ENCODE results near the gene KCNJ4. TPM values are rescaled to one million over a fixed set of nuclear protein-coding genes. Genes with fewer than 3 reads are reported as not detected.
"Not testable (repeated sequence)": the region's sequence is repeated elsewhere in the genome, so short reads cannot be mapped to it uniquely, and the experiment has no call there.

The KCNJ4 gene
- total RNA-seq, 4 donors from 2014 or later = not detected

DNA sequence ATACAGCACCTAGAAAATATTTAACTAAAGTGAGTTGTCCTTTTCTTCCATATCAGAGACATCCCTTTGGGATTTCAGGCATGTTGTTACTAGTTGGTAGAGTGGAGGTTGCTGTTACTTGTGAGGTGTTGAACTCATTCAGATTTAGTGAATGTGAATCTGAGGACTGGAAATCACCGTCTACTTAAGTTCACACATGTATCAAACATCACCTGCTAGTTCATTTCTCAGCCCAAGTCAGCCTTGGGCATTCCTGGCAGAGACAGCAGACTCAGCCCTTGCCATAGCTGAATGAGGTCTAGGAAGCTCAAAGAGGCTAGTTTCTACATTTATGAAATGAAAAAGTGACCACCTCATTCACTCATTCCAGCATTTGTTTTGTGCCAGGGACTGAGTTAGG, 22.6 kb upstream of the KCNJ4 start:
- peaks cover 3 to 20% (median 7%) of the 10 kb centered on the region in 4 donors for H3K4me1 ChIP-seq
- peaks cover 5 to 34% (median 26%) of the 10 kb centered on the region in 4 donors for H3K36me3 ChIP-seq
- H3K4me3 ChIP-seq = no peak overlapping the region
- H3K9me3 ChIP-seq = no peaks in the 10 kb centered on the region
- no peak overlapping the region for H3K27ac ChIP-seq (replicated peaks in 1 of 4)
- H3K27me3 ChIP-seq = no peaks in the 10 kb centered on the region
- 67% methylated on average over 1 of the region's 1 CpG for WGBS
- intact Hi-C loops (cut with DNase I) = no loop called here
- no peak for TF ChIP-seq POLR2A (IDR thresholded peaks at IDR 0.05; ENCODE audit: low read depth)
- TF ChIP-seq EP300 (IDR thresholded peaks at IDR 0.05) = no peak
- TF ChIP-seq, protein P1, sequence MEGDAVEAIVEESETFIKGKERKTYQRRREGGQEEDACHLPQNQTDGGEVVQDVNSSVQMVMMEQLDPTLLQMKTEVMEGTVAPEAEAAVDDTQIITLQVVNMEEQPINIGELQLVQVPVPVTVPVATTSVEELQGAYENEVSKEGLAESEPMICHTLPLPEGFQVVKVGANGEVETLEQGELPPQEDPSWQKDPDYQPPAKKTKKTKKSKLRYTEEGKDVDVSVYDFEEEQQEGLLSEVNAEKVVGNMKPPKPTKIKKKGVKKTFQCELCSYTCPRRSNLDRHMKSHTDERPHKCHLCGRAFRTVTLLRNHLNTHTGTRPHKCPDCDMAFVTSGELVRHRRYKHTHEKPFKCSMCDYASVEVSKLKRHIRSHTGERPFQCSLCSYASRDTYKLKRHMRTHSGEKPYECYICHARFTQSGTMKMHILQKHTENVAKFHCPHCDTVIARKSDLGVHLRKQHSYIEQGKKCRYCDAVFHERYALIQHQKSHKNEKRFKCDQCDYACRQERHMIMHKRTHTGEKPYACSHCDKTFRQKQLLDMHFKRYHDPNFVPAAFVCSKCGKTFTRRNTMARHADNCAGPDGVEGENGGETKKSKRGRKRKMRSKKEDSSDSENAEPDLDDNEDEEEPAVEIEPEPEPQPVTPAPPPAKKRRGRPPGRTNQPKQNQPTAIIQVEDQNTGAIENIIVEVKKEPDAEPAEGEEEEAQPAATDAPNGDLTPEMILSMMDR (IDR thresholded peaks at IDR 0.05) = no peak
- TF ChIP-seq POLR2AphosphoS5 (IDR thresholded peaks at IDR 0.05) = no peak
- DNase-seq (ENCODE audit: extremely low spot score) = no peak

DNA sequence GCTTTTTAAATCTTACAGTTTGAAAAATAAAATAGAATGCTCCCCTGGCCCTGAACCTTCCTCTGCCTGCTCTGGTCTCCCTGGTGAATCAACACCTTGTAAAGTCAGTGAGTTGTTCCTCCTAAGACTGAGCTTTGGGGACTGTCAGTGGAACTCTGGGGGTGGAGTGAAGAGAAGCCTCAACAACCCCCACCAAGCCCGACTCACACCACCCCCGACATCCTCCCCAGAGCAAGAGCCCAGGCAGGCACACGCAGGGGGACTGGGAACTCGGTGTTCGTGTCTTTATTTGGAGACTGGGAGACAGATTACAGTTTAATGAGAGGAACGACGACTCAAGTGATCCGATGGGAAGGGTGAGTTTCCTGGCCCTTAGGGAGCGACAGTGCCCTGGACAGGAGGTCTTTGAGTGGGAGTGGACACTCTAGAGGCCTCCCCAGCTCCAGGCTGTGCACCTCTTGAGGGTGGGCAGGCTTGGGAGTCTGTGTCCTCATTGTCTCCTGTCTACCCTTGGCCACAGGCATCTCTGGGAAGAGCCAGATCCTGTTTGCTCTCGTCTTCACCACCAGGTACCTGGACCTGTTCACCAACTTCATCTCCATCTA, 19.1 kb upstream of the KCNJ4 start:
- DNase-seq (ENCODE audit: extremely low spot score) = no peak
- no peak overlapping the region for H3K27ac ChIP-seq (replicated peaks in 1 of 4)
- H3K9me3 ChIP-seq = no peaks in the 10 kb centered on the region
- TF ChIP-seq, protein P1 (IDR thresholded peaks at IDR 0.05) = no peak
- no peak for TF ChIP-seq POLR2AphosphoS5 (IDR thresholded peaks at IDR 0.05)
- TF ChIP-seq EP300 (IDR thresholded peaks at IDR 0.05) = no peak
- no peak for TF ChIP-seq POLR2A (IDR thresholded peaks at IDR 0.05; ENCODE audit: low read depth)
- intact Hi-C loops (cut with DNase I) = no loop called here
- peaks cover 0 to 4% (median 1%) of the 10 kb centered on the region in 4 donors for H3K4me1 ChIP-seq
- no peak overlapping the region for H3K4me3 ChIP-seq
- WGBS = 69% methylated on average over 9 of the region's 10 CpGs
- H3K27me3 ChIP-seq = no peaks in the 10 kb centered on the region
- no peaks in the 10 kb centered on the region for H3K36me3 ChIP-seq

DNA sequence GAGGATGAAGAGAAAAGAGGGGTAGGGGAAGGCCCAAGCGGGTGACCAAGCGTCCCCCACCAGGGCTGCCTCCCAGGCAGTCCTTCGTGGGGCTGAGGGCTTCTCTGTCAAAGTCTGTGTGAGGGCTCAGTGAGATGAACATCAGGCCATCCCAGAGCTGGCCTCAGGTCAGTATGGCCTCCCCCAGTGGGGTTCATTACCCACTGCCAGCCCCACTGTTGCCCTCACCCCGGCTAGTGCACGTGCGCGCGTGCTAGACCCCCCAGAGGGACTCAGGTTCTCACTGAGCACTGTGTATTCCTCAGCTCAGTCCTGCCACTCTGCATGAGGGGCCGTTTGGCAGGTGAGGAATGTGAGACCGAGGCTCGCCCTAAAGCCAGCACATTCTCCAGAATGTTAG, 16.2 kb upstream of the KCNJ4 start:
- DNase-seq (ENCODE audit: extremely low spot score) = no peak
- intact Hi-C loops (cut with DNase I) = no loop called here
- Histone ChIP-seq H3K4me1 (peaks cover 13 to 25% (median 17%) of the 10 kb centered on the region in 4 donors), H3K4me3 (no peak overlapping the region), H3K9me3 (no peaks in the 10 kb centered on the region), H3K27me3 (no peaks in the 10 kb centered on the region), H3K36me3 (no peaks in the 10 kb centered on the region), H3K27ac (replicated peaks in 1 of 4) (no peak overlapping the region)
- WGBS = 86% methylated on average over 6 of the region's 11 CpGs
- TF ChIP-seq, protein P1 (IDR thresholded peaks at IDR 0.05) = no peak
- TF ChIP-seq POLR2A (IDR thresholded peaks at IDR 0.05; ENCODE audit: low read depth) = no peak
- TF ChIP-seq EP300 (IDR thresholded peaks at IDR 0.05) = no peak
- TF ChIP-seq POLR2AphosphoS5 (IDR thresholded peaks at IDR 0.05) = no peak

DNA sequence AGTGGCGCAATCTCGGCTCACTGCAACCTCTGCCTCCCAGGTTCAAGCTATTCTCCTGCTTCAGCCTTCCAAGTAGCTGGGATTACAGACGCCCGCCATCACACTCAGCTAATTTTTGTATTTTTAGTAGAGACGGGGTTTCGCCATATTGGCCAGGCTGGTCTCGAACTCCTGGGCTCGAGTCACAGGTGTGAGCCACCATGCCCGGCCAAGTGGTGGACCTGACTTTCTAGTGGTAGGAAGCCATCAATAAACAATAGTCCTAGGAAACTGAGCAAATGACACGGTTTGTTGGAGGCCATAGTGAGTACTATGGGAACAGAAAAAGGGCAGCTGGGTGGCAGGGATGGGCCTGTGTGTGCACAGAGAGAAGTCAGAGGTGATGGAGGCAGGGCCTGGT, 15.2 kb upstream of the KCNJ4 start:
- intact Hi-C loops (cut with DNase I); DNase-seq (ENCODE audit: extremely low spot score): not testable (repeated sequence)
- 92% methylated on average over 10 of the region's 10 CpGs for WGBS

DNA sequence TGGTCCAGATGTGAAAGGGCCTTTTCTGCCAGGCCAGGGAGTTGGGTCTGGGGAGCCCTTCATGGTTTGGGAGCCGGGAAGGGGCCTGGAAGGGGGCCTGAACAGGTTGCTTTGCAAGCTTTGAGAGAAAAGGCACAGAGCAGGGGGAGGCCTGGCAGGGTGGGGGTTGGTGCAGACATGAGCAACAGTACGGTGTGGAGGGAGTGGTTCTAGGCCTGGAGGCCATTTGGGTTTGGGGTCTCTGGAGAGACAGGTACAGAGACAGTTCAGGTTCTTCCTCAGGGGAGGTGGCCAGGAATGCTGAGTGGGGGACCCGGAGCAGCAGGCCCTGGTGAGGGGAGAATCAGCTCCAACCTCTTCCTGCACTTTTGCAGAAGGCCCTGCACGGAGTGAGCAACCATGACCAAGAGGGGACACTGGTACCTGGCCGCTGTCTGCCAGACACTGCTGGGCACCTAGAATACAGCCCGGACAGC, 14.3 kb upstream of the KCNJ4 start:
- intact Hi-C loops (cut with DNase I) = no loop called here
- no peak overlapping the region for H3K4me3 ChIP-seq

More for the DNA sequence above, 15.2 kb upstream of the KCNJ4 start:
- H3K4me3 ChIP-seq; H3K36me3 ChIP-seq; H3K27ac ChIP-seq (replicated peaks in 1 of 4); H3K9me3 ChIP-seq; H3K27me3 ChIP-seq: not testable (repeated sequence)
- H3K4me1 ChIP-seq = peaks cover 13 to 25% (median 17%) of the 10 kb centered on the region in 4 donors

More for the DNA sequence above, 14.3 kb upstream of the KCNJ4 start:
- Histone ChIP-seq H3K27ac (replicated peaks in 1 of 4) (no peak overlapping the region), H3K9me3 (no peaks in the 10 kb centered on the region), H3K4me1 (peaks cover 13 to 25% (median 17%) of the 10 kb centered on the region in 4 donors), H3K36me3 (no peaks in the 10 kb centered on the region), H3K27me3 (peaks cover 0 to 3% (median 0%) of the 10 kb centered on the region in 4 donors)
- WGBS = 88% methylated on average over 6 of the region's 6 CpGs
- no peak for TF ChIP-seq EP300 (IDR thresholded peaks at IDR 0.05)
- TF ChIP-seq, protein P1 (IDR thresholded peaks at IDR 0.05) = no peak
- TF ChIP-seq POLR2AphosphoS5 (IDR thresholded peaks at IDR 0.05) = no peak
- DNase-seq (ENCODE audit: extremely low spot score) = no peak

All from esophagus muscularis mucosa (tissue), 4 donors.